Right atrium auricular region (tissue), 2 donors: ENCODE measurements around the gene ST6GALNAC1. TPM values are rescaled to one million over a fixed set of nuclear protein-coding genes. Genes with fewer than 3 reads are reported as not detected.
A peak's percentile ranks its signal among the peaks of the same experiment; 100 is the strongest.

Experiments
- DNase-seq: peaks from one replicate; pipeline ENCODE4 v3.0.0-alpha.2; 2019; ENCODE audit warnings: low spot score
- H3K27ac ChIP-seq, 2 donors: fragments of 200-600 bp; sonication (generic); 1 replicate in 1 of 2; 2 replicates in 1 of 2; pipeline ENCODE4 v1.5.1; 2016 to 2019
- H3K27me3 ChIP-seq, 2 donors: fragments of 200-600 bp; sonication (generic); one replicate each; pipeline versions ENCODE4 v1.5.1 to v1.6.0; 2017 to 2019
- H3K36me3 ChIP-seq: fragments of 200-600 bp; sonication (generic); one replicate; pipeline ENCODE4 v1.5.1; 2016
- H3K4me1 ChIP-seq, 2 donors: fragments of 200-600 bp; sonication (generic); one replicate each; pipeline versions ENCODE4 v1.5.1 to v1.6.0; 2017 to 2019
- H3K4me3 ChIP-seq, 2 donors: fragments of 200-600 bp; sonication (generic); 1 replicate in 1 of 2; 2 replicates in 1 of 2; pipeline ENCODE4 v1.5.1; 2017 to 2019; ENCODE audit warnings: mild to moderate bottlenecking in 1 of 2, moderate library complexity in 1 of 2
- H3K9me3 ChIP-seq, 2 donors: fragments of 200-600 bp; sonication (generic); one replicate each; pipeline ENCODE4 v1.5.1; 2019
- total RNA-seq, 2 donors: library from RNA; depleted of rRNA; stranded (reverse); fragments of >200 nt; gene quantifications; one replicate each; pipeline ENCODE4 v1.1.0, GENCODE V29; 2016
- TF ChIP-seq, protein P1 (sequence below), 2 donors: fragments of 200-600 bp; sonication (generic); IDR thresholded peaks; one replicate each; pipeline ENCODE4 v1.5.1; 2019; ENCODE audit warnings: antibody characterized with exemption in 2 of 2

Gene ST6GALNAC1
- total RNA-seq, 2 donors from 2014 or later: 2.4 to 7.1 TPM

DNA sequence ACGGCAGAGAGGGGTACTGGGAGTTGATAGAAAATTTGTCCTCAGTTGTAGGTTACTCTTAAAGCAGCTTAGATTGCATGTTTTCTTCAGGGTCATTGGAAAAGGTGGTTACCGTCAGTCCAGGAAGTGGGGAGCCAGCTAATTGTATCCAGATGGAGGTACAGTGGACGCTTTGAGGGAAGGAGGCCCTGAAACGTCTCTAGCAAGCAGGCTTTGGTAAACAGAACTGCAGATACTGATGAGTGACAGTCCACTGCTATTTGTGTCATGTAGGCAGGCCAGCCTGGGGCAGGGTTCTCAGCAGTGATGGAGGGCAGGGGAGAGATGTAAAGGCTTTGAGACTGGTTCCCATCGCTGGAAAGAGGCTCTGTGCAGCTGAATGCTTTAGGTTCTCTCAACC lies 30.2 kb upstream of the ST6GALNAC1 start:
- H3K4me1 ChIP-seq: peaks cover 0 to 19% of the 10 kb centered on the region in 2 donors
- no peak overlapping the region for H3K4me3 ChIP-seq
- H3K9me3 ChIP-seq: no peaks in the 10 kb centered on the region
- no peaks in the 10 kb centered on the region for H3K27me3 ChIP-seq
- TF ChIP-seq, protein P1, sequence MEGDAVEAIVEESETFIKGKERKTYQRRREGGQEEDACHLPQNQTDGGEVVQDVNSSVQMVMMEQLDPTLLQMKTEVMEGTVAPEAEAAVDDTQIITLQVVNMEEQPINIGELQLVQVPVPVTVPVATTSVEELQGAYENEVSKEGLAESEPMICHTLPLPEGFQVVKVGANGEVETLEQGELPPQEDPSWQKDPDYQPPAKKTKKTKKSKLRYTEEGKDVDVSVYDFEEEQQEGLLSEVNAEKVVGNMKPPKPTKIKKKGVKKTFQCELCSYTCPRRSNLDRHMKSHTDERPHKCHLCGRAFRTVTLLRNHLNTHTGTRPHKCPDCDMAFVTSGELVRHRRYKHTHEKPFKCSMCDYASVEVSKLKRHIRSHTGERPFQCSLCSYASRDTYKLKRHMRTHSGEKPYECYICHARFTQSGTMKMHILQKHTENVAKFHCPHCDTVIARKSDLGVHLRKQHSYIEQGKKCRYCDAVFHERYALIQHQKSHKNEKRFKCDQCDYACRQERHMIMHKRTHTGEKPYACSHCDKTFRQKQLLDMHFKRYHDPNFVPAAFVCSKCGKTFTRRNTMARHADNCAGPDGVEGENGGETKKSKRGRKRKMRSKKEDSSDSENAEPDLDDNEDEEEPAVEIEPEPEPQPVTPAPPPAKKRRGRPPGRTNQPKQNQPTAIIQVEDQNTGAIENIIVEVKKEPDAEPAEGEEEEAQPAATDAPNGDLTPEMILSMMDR (IDR thresholded peaks at IDR 0.05): no peak
- peaks cover 23% of the 10 kb centered on the region for H3K36me3 ChIP-seq
- no peak overlapping the region for H3K27ac ChIP-seq
- DNase-seq: no peak

DNA sequence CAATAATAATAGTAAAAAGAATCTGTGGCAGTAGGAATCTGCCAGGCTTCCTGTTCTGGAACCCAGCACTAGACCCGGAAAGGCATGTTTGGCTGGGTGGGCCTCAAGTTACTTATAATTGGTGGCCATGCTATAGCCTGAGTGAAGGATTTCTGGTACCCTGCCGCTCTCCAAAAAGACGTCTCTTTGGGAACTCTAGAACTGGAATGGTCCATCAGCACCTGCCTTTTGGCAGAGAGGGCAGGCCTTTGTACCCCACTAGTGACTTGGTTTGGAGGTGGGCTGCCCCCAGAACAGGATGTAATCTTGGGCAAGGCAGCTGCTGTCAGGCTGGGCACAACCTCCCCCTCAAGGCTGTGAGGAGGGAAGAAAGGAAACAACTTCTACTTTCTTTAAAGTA lies 29.3 kb upstream of the ST6GALNAC1 start:
- H3K36me3 ChIP-seq: peaks cover 16% of the 10 kb centered on the region
- TF ChIP-seq, protein P1 (IDR thresholded peaks at IDR 0.05): no peak
- DNase-seq: no peak
- no peak overlapping the region for H3K27ac ChIP-seq
- no peaks in the 10 kb centered on the region for H3K27me3 ChIP-seq
- H3K9me3 ChIP-seq: no peaks in the 10 kb centered on the region
- no peak overlapping the region for H3K4me3 ChIP-seq
- peaks cover 0 to 19% of the 10 kb centered on the region in 2 donors for H3K4me1 ChIP-seq

DNA sequence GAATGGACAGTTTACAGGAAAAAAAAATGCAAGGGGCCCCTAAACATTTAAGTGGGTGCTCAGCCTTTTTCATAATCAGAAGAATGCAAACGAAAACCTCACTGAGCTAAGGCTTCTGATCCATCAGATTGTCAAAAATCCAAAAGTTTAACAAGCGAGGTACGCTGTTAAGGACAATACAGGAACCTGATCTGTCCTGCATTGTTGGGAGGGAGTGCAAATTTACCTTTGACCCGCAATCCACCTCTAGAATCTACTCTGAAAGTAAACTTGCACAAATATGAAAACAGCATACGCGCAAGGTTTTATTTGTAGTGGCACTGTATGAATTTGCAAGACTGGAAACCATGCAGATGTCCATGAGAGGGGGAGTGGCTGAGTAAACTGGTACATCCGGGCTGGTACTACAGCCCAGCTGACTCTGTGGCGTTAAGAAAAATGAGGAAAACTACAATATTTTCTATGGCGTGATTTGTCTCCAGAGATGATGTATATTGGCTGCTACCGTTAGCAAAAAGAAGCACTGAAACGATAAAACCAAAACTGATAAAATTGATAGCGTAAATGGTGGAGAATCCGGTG lies 28.8 kb upstream of the ST6GALNAC1 start:
- peaks cover 11% of the 10 kb centered on the region for H3K36me3 ChIP-seq

DNA sequence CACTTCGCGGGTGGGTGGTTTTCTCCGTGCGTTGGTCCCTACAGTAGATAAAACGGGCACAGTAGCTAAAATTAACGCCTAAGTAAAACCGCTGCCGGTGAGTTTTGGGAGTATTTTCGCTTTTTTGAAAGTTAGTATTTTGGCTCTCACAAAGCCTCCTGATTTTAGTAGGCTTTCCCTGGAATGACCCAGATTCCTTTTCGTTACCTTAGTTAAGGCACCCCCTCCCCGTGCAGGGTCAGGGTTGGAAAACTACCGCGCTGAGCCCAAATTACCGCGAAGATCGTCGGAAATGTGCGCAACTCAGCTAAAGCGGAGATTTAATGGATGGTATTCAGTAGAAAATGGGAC lies 28.3 kb upstream of the ST6GALNAC1 start:
- H3K36me3 ChIP-seq: peaks cover 6% of the 10 kb centered on the region
- peak overlapping the region; percentile 79 to 90 for H3K27ac ChIP-seq
- DNase-seq: no peak
- H3K4me1 ChIP-seq: peaks cover 0 to 19% of the 10 kb centered on the region in 2 donors
- H3K27me3 ChIP-seq: no peaks in the 10 kb centered on the region
- TF ChIP-seq, protein P1 (IDR thresholded peaks at IDR 0.05): no peak
- H3K4me3 ChIP-seq: peak overlapping the region; percentile 47 to 65
- no peaks in the 10 kb centered on the region for H3K9me3 ChIP-seq

More for the DNA sequence above, 28.8 kb upstream of the ST6GALNAC1 start:
- Histone ChIP-seq H3K27me3 (no peaks in the 10 kb centered on the region), H3K4me3 (peak overlapping the region; percentile 47 to 65), H3K27ac (peak overlapping the region; percentile 79 to 90), H3K9me3 (no peaks in the 10 kb centered on the region), H3K4me1 (peaks cover 0 to 19% of the 10 kb centered on the region in 2 donors)
- TF ChIP-seq, protein P1 (IDR thresholded peaks at IDR 0.05): no peak
- no peak for DNase-seq

DNA sequence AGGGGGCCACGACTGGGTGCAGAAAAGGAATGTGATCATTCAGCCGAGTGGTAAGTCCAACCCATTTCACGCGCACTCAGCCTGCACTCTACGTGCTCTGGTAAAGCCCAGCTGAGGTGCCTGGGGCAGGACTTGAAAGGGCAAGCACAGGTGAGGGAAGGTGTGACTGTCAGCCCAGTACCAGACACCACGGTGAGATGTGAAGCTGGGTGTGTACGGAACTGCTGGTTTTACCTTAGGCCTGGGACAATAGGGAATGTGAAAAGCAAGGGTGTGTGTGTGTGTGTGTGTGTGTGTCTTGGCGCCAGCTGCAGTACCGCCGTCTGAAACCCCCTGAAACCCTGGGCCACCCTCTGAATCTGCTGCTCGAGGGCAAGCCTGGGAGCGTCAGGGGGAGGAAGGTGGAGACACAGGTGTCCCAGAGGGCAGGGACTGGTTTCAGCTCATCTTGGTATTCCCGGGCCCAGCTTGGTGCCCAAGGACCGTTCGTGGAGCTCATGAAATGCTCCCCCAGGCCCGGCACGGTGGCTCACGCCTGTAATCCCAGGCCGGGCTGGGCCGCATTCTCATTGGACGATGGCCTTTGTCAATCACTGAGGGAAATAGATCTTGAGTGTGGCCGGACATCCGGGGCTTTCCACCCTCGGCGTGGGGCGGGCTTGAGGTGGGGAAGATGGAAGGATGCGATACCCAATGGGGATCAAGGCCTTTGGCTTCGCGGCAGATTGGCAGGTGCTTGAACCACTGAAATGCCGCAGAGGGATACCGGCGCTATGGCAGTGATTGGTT lies 27.8 kb upstream of the ST6GALNAC1 start:
- Histone ChIP-seq H3K4me3 (peak overlapping the region; percentile 47 to 65), H3K4me1 (peaks cover 0 to 19% of the 10 kb centered on the region in 2 donors), H3K9me3 (no peaks in the 10 kb centered on the region), H3K27me3 (no peaks in the 10 kb centered on the region), H3K36me3 (peaks cover under 1% of the 10 kb centered on the region), H3K27ac (peak overlapping the region; percentile 79 to 90)
- peak; percentile 100 for DNase-seq
- TF ChIP-seq, protein P1 (IDR thresholded peaks at IDR 0.05): no peak
